SK-N-MC (cell line): ENCODE data around the gene ASIC3.

ENCODE experiments used
- EZH2 ChIP-seq: fragments of 200-600 bp; sonication (generic); IDR thresholded peaks from one replicate; pipeline ENCODE4 v1.6.1; 2017; ENCODE audit warnings: antibody characterized with exemption
- FOXP2 ChIP-seq: optimal IDR thresholded peaks from 2 replicates; pipeline ENCODE3; 2011; ENCODE audit warnings: mild to moderate bottlenecking, moderate library complexity; ENCODE audit not compliant: insufficient read depth; ENCODE audit errors: extremely low read length, control extremely low read depth
- POLR2AphosphoS5 ChIP-seq: IDR thresholded peaks from 2 replicates; pipeline ENCODE4 v1.6.1; 2012; ENCODE audit warnings: mild to moderate bottlenecking, low read depth, low read length, borderline replicate concordance

DNA sequence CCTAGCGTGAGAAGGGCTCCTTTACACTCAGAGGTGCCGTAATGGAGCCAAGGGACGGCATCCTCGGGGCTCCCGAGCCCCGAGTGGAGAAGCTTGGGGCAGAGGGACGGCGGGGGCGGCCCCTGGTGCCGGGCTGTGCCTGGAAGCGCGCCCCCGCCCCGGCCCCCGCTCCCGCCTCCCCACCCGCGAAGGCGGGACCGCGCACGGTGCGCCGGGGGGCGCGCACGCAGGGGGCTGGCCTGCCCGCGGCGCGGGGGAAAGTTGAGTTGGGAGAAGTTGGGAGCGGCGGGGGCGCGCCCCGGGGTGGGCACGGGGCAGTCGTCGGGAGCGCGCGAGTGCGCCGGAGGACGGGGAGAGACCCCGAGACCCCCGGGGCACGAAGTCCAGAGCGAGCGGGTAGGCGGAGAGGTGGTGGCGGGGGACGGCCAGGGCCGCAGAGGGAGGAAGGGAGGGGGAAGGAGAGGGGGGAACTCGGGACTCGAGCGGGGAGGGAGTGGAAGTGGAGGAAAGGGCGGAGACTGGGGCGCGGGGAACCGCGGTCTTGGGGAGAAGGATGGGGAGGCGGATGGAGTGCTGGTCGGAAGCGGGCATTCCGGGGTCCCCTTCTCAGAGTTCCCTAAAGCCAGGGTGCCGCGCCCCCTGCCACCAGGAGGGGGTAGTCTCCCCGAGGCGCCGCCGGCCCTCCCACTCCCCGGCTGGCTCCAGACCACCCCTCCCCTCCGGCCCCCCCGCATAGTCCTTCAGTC lies 11.2 kb downstream of the ASIC3 start, which contains the start of gene SLC4A2:
- TF ChIP-seq POLR2AphosphoS5 = peak; percentile 29; the same call in 1 of the 2 replicates
- TF ChIP-seq EZH2 = no peak
- TF ChIP-seq FOXP2 = no peak
